Measurements from ENCODE around the gene KCNV2. TPM values are rescaled to one million over a fixed set of nuclear protein-coding genes. Genes with fewer than 3 reads are reported as not detected.

KCNV2 gene
- total RNA-seq, 6 donors from 2014 or later = not detected

DNA sequence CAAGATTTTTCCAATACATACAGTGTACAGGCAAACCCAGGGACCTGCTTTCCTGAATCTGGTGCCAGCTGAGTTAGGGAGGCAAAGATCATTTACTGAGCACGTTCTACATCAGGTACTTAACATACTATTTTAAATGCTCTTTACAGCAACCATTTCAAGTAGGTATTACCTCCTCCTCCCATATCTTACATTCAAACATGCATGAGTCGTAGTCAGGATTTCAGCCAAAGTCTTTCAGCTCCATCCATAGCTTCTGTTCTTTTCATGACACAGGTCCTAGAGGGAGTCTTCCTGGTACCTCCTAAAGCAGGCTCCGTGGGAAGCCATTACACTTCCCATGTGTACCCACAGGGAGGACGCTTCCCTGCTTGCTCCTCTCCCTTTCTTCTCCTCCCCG, 11.7 kb downstream of the KCNV2 start:
- H3K9me3 ChIP-seq = no peaks in the 10 kb centered on the region
- H3K4me3 ChIP-seq = no peak overlapping the region
- TF ChIP-seq, protein P1, sequence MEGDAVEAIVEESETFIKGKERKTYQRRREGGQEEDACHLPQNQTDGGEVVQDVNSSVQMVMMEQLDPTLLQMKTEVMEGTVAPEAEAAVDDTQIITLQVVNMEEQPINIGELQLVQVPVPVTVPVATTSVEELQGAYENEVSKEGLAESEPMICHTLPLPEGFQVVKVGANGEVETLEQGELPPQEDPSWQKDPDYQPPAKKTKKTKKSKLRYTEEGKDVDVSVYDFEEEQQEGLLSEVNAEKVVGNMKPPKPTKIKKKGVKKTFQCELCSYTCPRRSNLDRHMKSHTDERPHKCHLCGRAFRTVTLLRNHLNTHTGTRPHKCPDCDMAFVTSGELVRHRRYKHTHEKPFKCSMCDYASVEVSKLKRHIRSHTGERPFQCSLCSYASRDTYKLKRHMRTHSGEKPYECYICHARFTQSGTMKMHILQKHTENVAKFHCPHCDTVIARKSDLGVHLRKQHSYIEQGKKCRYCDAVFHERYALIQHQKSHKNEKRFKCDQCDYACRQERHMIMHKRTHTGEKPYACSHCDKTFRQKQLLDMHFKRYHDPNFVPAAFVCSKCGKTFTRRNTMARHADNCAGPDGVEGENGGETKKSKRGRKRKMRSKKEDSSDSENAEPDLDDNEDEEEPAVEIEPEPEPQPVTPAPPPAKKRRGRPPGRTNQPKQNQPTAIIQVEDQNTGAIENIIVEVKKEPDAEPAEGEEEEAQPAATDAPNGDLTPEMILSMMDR (IDR thresholded peaks at IDR 0.05) = no peak
- no peak for TF ChIP-seq POLR2AphosphoS5 (IDR thresholded peaks at IDR 0.05)
- TF ChIP-seq POLR2A (IDR thresholded peaks at IDR 0.05) = no peak
- TF ChIP-seq EP300 (IDR thresholded peaks at IDR 0.05) = no peak
- no peaks in the 10 kb centered on the region for H3K36me3 ChIP-seq
- ATAC-seq (ENCODE audit: low FRiP score in 2 of 2) (no peak), DNase-seq (no peak)
- no peak overlapping the region for H3K27ac ChIP-seq
- WGBS, 2 donors = 81 to 83% methylated on average over 5 of the region's 5 CpGs
- peaks cover 0 to 5% (median 0%) of the 10 kb centered on the region in 4 donors for H3K4me1 ChIP-seq
- H3K27me3 ChIP-seq = no peaks in the 10 kb centered on the region

DNA sequence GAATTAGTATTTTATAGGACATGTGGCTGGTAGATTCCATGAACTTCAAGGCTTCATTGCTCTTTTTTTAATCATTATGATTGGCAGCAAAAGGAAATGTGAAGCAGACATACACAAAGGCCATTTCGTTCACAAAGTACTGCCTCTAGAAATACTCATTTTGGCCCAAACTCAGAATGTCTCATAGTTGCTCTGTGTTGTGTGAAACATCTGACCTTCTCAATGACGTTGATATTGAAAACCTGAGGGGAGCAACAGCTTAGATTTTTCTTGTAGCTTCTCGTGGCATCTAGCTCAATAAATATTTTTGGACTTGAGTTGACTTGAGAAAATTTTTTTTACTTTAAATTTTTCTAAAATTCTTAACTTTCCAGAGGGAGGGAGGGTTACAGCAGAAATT, 12.4 kb downstream of the KCNV2 start:
- ATAC-seq (ENCODE audit: low FRiP score in 2 of 2) = no peak
- no peak for DNase-seq
- TF ChIP-seq POLR2A (IDR thresholded peaks at IDR 0.05) = no peak
- TF ChIP-seq, protein P1 (IDR thresholded peaks at IDR 0.05) = no peak
- TF ChIP-seq POLR2AphosphoS5 (IDR thresholded peaks at IDR 0.05) = no peak
- Histone ChIP-seq H3K4me1 (peaks cover 0 to 5% (median 0%) of the 10 kb centered on the region in 4 donors), H3K9me3 (no peaks in the 10 kb centered on the region), H3K27ac (no peak overlapping the region), H3K36me3 (no peaks in the 10 kb centered on the region), H3K4me3 (no peak overlapping the region), H3K27me3 (no peaks in the 10 kb centered on the region)
- WGBS, 2 donors = 70 to 77% methylated on average over 3 of the region's 3 CpGs

DNA sequence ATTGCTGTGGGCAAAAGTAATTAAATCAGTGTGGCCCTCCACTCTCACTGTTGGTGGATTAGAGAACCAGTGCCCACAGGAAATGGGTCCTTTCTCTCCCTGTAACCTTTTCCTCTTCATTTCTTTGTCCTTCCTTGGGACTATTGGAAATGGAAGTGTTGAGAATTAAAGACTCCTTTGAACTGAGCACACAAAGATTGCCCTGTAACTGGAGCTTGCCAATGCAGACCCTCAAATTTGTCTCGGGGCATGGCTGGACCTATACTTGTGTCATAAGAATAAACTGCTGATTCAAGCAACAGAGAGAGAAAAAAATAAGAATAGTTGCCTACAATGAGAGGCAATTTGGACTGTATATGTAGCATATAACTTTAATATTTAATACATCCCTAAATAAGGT, 13.7 kb downstream of the KCNV2 start:
- no peak for TF ChIP-seq EP300 (IDR thresholded peaks at IDR 0.05)
- Histone ChIP-seq H3K36me3 (no peaks in the 10 kb centered on the region), H3K4me1 (peaks cover 0 to 5% (median 0%) of the 10 kb centered on the region in 4 donors), H3K27me3 (no peaks in the 10 kb centered on the region), H3K9me3 (no peaks in the 10 kb centered on the region), H3K27ac (no peak overlapping the region), H3K4me3 (no peak overlapping the region)
- DNase-seq (no peak), ATAC-seq (ENCODE audit: low FRiP score in 2 of 2) (no peak)
- WGBS, 2 donors = 95 to 100% methylated on average over 1 of the region's 1 CpG

- Histone ChIP-seq H3K4me1 (peaks cover 0 to 5% (median 0%) of the 10 kb centered on the region in 4 donors), H3K4me3 (no peak overlapping the region), H3K27ac (no peak overlapping the region), H3K36me3 (no peaks in the 10 kb centered on the region), H3K9me3 (no peaks in the 10 kb centered on the region), H3K27me3 (no peaks in the 10 kb centered on the region)
- DNase-seq = no peak
- 69 to 72% methylated on average over 4 of the region's 4 CpGs for WGBS, 2 donors
- TF ChIP-seq EP300 (IDR thresholded peaks at IDR 0.05) (no peak), POLR2A (IDR thresholded peaks at IDR 0.05) (no peak), POLR2AphosphoS5 (IDR thresholded peaks at IDR 0.05) (no peak)
- TF ChIP-seq, protein P1 (IDR thresholded peaks at IDR 0.05) = no peak
- no peak for ATAC-seq (ENCODE audit: low FRiP score in 2 of 2)
These were observed 15.2 kb downstream of the KCNV2 start for GRCh38 chr9:2732492-2732891.

GRCh38 chr9:2740616-2741015, 23.3 kb downstream of the KCNV2 start:
- no peaks in the 10 kb centered on the region for H3K4me1 ChIP-seq
- TF ChIP-seq POLR2AphosphoS5 (IDR thresholded peaks at IDR 0.05) (no peak), EP300 (IDR thresholded peaks at IDR 0.05) (no peak), POLR2A (IDR thresholded peaks at IDR 0.05) (no peak)
- TF ChIP-seq, protein P1 (IDR thresholded peaks at IDR 0.05) = no peak
- H3K27me3 ChIP-seq = no peaks in the 10 kb centered on the region
- no peak overlapping the region for H3K27ac ChIP-seq
- no peak overlapping the region for H3K4me3 ChIP-seq
- H3K9me3 ChIP-seq = no peaks in the 10 kb centered on the region
- DNase-seq (no peak), ATAC-seq (ENCODE audit: low FRiP score in 2 of 2) (no peak)
- H3K36me3 ChIP-seq = no peaks in the 10 kb centered on the region

Data from upper lobe of left lung (tissue), 6 donors.